Activated naive CD8-positive, alpha-beta T cell (primary cell): ENCODE data around the gene THSD8.

Experiments used
- H3K27ac Mint-ChIP-seq: one replicate; pipeline ENCODE4 v1.8.0; 2021; ENCODE audit warnings: mixed read lengths
- H3K27me3 Mint-ChIP-seq: one replicate; pipeline ENCODE4 v1.8.0; 2021; ENCODE audit warnings: mixed read lengths
- H3K36me3 Mint-ChIP-seq: one replicate; pipeline ENCODE4 v1.8.0; 2021; ENCODE audit warnings: mixed read lengths
- H3K4me1 Mint-ChIP-seq: one replicate; pipeline ENCODE4 v1.8.0; 2021; ENCODE audit warnings: low read depth, mixed read lengths
- H3K4me3 Mint-ChIP-seq: one replicate; pipeline ENCODE4 v1.8.0; 2021; ENCODE audit warnings: mild to moderate bottlenecking, mixed read lengths
- H3K9me3 Mint-ChIP-seq: one replicate; pipeline ENCODE4 v1.8.0; 2021; ENCODE audit warnings: low read depth, mixed read lengths

Gene THSD8

DNA sequence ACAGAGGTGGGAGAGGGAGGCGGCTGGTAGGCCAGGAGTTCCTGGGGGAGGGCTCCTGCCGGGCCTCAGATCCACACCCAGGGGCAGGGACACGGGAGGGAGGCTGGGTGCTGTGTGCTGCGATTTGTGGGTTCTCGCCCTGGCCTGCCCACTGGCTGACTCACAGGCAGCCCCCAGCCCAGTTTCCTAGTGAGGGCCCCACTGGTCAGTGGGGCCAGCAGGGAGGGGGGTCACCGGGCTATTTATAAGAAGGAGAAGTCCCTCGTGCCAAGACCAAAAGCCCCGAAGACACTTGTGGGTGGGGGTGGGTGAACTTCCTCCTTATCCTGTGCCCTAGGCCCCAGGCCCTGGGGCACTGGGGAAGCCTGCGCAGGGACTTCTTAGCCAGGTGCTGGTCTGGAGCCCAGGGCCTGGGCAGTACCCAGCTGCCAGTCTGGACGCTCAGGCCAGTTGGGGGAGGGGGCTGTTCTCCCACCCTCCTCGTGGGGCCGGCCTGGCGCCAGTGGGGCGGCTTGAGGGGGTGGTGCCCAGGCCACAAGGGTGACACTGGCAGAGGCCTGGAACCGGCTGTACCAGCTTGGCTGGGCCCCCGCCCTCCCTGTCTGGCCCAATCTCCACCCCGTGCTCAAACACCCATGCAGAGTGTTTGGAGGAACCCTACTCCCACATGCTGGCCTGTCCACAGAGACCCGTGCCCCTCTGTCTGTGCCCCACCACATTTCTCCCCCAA is 15.6 kb upstream of the THSD8 start:
- H3K4me1 Mint-ChIP-seq: peaks cover 36% of the 10 kb centered on the region
- H3K9me3 Mint-ChIP-seq: no peaks in the 10 kb centered on the region
- H3K27me3 Mint-ChIP-seq: no peaks in the 10 kb centered on the region
- H3K27ac Mint-ChIP-seq: no peak overlapping the region
- H3K4me3 Mint-ChIP-seq: no peak overlapping the region
- H3K36me3 Mint-ChIP-seq: no peaks in the 10 kb centered on the region

DNA sequence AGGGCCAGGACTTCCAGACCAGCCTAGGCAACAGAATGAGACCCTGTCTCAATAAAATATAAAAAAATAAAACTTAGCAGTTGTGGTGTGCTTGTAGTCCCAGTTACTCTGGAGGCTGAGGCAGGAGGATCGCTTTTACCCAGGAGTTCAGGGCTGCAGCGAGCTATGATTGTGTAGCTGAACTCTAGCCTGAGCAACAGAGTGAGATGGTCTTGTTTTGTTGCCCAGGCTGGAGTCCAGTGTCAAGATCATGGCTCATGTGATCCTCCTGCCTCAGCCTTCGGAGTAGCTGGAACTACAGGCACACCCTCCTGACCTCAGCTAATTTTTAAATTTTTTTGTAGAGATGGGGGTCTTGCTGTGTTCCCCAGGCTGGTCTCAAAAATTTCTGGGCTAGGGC is 14.9 kb upstream of the THSD8 start:
- Mint-ChIP-seq H3K36me3 (no peaks in the 10 kb centered on the region), H3K27ac (no peak overlapping the region), H3K9me3 (no peaks in the 10 kb centered on the region), H3K4me1 (peaks cover 31% of the 10 kb centered on the region), H3K27me3 (no peaks in the 10 kb centered on the region), H3K4me3 (no peak overlapping the region)

DNA sequence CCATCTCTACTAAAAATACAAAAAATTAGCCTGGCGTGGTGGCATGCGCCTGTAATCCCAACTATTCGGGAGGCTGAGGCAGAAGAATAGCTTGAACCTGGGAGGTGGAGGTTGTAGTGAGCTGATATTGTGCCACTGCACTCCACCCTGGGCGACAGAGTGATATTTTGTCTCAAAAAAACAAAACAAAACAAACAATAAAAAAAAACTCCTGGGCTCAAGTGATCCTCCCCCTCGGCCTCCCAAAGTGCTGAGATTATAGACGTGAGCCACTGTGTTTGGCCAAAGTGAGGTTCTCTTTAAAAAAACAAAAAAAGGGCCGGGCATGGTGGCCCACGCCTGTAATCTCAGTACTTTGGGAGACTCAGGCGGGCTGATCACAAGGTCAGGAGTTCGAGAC is 14.4 kb upstream of the THSD8 start:
- no peaks in the 10 kb centered on the region for H3K9me3 Mint-ChIP-seq
- no peak overlapping the region for H3K4me3 Mint-ChIP-seq
- peaks cover 28% of the 10 kb centered on the region for H3K4me1 Mint-ChIP-seq
- H3K27me3 Mint-ChIP-seq: no peaks in the 10 kb centered on the region
- no peaks in the 10 kb centered on the region for H3K36me3 Mint-ChIP-seq
- no peak overlapping the region for H3K27ac Mint-ChIP-seq

DNA sequence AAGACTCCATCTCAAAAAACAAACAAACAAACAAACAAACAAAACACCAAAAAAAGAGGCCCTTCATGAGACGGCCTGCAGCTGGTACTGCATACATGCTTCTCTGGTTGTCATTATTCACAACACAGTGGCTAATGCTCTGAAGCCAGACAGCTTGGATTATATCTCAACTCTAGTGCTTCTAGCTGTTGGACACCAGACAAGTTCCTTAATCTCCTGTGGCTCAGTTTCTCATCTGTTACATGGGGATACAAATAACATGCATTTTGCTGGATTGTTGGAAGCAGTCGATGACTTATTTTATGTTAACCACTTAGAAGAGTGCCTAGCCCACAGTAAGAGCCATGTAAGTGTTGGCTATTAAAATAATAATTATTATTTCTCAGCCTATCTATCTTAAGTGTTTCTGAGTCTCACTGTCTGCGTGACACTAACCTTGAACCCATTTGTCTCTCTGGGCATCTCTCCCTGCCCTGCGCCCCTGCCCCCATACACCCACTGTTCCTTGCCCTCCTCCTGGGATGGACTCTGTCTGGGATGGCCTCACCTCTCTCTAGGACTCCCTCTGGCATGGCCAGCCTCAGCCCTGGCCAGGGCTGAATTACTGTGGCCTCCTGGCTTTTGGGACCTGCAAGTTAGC is 13.7 kb upstream of the THSD8 start:
- peak overlapping the region; percentile 28 for H3K27ac Mint-ChIP-seq
- no peak overlapping the region for H3K4me3 Mint-ChIP-seq
- no peaks in the 10 kb centered on the region for H3K36me3 Mint-ChIP-seq
- H3K9me3 Mint-ChIP-seq: no peaks in the 10 kb centered on the region
- H3K27me3 Mint-ChIP-seq: no peaks in the 10 kb centered on the region
- H3K4me1 Mint-ChIP-seq: peaks cover 28% of the 10 kb centered on the region

DNA sequence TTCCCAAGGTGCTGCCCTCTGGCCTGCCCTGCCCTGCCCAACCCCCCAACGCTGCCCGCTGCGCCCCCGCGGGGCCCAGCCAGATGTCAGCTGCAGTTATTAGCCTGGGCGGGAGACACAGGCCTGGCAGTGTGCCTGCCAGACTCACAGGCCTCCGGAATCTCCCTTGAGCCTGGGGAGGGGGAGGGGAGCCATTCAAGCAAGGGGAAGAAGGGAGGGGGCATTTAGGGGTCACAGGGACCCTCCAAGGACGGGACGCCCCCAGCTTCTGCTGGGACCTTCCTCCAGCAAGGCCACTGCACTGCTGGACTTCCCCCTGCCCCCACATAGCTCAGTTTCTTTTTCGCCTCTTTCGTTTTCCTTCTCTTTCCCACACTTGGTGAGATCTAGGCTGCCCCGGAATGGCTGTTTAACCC is 13.2 kb upstream of the THSD8 start:
- Mint-ChIP-seq H3K9me3 (no peaks in the 10 kb centered on the region), H3K4me1 (peaks cover 22% of the 10 kb centered on the region), H3K4me3 (peak overlapping the region; percentile 83), H3K36me3 (no peaks in the 10 kb centered on the region), H3K27ac (peak overlapping the region; percentile 88), H3K27me3 (no peaks in the 10 kb centered on the region)

DNA sequence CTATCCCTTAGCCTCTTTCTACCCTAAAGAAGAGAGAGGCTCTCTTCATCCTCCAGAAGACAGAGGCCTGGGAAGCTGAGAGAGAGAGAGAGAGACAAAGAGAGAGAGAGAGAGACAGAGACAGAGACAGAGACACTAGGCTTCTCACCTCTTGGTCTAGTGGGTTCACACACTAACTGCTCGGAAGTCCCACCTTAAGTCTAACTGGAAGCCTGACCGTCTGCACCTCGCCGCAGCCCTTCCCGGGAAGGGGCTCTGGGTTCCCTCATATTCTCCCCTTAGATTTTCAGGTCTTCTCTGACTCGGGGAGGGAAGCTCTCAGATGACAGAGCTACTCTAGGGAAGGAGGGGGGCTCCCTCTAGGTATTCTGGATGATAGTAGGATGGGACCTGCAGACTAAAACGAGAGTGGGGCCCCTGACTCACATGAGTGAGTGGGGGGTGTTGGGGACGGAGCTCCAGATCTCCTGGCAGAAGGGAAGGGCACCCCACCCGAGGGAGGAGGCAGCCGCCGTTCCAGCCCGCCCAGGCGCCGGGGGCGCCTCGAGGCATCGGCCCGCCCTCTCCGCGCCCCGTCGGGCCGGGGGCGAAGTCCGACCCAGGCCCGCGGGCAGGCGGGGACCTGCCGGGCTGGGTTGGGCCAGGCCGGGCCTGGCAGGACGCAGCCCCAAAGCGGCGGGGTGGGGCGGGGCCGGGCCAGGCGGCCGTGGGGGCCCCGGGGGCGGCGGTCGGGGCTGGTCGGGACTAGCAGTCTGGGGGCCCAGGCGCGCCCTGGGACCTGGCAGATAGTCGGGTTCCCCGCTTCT is 12.6 kb upstream of the THSD8 start:
- H3K4me3 Mint-ChIP-seq: peak overlapping the region; percentile 83
- peaks cover 26% of the 10 kb centered on the region for H3K4me1 Mint-ChIP-seq
- H3K9me3 Mint-ChIP-seq: no peaks in the 10 kb centered on the region
- no peaks in the 10 kb centered on the region for H3K27me3 Mint-ChIP-seq
- no peaks in the 10 kb centered on the region for H3K36me3 Mint-ChIP-seq
- H3K27ac Mint-ChIP-seq: peak overlapping the region; percentile 88

DNA sequence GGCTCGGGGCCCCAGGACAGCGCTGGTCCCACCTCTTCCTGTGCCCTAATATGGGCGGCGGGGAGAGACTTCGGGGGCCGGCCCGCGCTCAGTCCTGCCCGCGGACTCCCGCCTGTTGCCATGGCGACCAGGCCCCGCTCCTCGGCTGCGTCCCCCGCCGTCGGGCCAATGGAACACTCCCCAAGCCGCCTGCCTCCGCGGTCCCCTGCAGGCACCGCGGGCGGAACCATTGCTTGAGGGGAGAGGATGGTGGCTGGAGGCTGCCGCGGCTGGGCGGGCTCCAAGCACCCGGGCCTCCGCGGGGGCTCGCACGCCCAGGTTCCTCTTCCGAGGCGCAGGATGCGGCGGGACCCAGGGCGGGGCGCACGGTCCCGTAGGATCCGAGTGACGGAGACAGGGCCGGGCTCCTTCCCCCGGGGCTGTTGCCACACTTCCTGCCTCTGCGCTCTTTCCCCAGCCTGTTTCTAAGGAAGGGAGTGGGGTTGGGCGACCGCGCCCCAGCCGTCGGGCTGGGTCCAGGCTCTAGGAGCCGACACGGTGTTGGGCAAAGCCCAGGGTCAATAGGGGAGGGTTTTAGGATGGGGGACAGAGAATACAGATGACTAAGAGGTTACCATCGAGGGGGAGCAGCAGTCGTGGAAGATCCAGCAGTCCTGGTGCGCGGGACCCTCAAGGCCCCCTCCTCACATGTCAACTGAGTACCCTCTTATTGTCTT is 11.8 kb upstream of the THSD8 start:
- H3K4me1 Mint-ChIP-seq: peaks cover 32% of the 10 kb centered on the region
- H3K27me3 Mint-ChIP-seq: no peaks in the 10 kb centered on the region
- H3K36me3 Mint-ChIP-seq: no peaks in the 10 kb centered on the region
- no peaks in the 10 kb centered on the region for H3K9me3 Mint-ChIP-seq
- H3K27ac Mint-ChIP-seq: peak overlapping the region; percentile 90
- H3K4me3 Mint-ChIP-seq: peak overlapping the region; percentile 89

DNA sequence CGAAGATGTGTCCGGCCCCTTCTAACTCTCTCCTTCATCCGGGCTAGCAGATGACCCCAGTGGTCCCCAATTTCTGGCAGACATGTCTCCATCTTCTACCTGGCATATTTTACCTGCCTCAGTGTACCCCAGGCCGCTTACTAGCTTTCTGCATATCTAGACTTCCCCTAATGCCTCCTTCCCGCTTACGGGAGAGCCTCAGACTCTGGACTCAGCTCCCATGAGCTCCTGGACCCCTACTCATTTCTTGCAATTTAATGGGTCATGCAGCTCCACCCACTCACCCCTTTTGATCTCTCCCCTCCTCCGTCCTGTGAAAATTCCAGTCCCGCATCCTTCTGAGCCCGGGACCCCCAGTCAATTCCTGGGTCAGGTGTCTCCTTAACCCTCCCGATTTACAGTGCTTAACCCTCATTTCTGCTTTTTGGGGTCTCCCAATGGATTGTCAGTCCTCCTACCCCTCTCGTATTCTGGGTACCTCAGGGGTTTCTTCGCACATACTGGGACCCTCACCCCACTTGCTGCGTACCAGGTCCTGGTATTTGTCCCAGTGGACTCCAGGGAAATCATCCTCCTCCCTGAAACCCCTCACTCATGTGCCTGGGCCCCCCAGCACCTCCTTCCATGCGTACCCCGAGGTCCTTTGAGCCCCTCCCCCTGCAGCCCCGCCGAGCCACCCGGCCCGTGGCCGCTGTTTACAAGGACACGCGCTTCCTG is 11.1 kb upstream of the THSD8 start:
- Mint-ChIP-seq H3K27me3 (no peaks in the 10 kb centered on the region), H3K9me3 (no peaks in the 10 kb centered on the region), H3K4me3 (peak overlapping the region; percentile 89), H3K36me3 (no peaks in the 10 kb centered on the region), H3K4me1 (peaks cover 35% of the 10 kb centered on the region), H3K27ac (peak overlapping the region; percentile 90)

DNA sequence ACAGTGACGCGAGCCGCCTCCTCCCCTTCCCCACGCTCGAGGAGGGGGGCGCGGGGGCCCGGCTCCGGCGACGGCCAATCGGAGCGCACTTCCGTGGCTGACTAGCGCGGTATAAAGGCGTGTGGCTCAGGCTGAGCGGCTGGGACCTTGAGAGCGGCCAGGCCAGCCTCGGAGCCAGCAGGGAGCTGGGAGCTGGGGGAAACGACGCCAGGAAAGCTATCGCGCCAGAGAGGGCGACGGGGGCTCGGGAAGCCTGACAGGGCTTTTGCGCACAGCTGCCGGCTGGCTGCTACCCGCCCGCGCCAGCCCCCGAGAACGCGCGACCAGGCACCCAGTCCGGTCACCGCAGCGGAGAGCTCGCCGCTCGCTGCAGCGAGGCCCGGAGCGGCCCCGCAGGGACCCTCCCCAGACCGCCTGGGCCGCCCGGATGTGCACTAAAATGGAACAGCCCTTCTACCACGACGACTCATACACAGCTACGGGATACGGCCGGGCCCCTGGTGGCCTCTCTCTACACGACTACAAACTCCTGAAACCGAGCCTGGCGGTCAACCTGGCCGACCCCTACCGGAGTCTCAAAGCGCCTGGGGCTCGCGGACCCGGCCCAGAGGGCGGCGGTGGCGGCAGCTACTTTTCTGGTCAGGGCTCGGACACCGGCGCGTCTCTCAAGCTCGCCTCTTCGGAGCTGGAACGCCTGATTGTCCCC is 10.4 kb upstream of the THSD8 start, which contains the start of gene JUNB:
TSS of gene JUNB (plus strand) at position 142 of the 706 bp plus-strand sequence. CDS start at position 428, 286 bp downstream.
- Mint-ChIP-seq H3K4me3 (peak within 1 kb of the TSS; percentile 95), H3K9me3 (no peaks in the 10 kb centered on the region), H3K36me3 (no peaks in the 10 kb centered on the region), H3K27me3 (no peaks in the 10 kb centered on the region), H3K27ac (peak within 1 kb of the TSS; percentile 97), H3K4me1 (peaks cover 42% of the 10 kb centered on the region)

DNA sequence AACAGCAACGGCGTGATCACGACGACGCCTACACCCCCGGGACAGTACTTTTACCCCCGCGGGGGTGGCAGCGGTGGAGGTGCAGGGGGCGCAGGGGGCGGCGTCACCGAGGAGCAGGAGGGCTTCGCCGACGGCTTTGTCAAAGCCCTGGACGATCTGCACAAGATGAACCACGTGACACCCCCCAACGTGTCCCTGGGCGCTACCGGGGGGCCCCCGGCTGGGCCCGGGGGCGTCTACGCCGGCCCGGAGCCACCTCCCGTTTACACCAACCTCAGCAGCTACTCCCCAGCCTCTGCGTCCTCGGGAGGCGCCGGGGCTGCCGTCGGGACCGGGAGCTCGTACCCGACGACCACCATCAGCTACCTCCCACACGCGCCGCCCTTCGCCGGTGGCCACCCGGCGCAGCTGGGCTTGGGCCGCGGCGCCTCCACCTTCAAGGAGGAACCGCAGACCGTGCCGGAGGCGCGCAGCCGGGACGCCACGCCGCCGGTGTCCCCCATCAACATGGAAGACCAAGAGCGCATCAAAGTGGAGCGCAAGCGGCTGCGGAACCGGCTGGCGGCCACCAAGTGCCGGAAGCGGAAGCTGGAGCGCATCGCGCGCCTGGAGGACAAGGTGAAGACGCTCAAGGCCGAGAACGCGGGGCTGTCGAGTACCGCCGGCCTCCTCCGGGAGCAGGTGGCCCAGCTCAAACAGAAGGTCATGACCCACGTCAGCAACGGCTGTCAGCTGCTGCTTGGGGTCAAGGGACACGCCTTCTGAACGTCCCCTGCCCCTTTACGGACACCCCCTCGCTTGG is 9.6 kb upstream of the THSD8 start:
- Mint-ChIP-seq H3K9me3 (no peaks in the 10 kb centered on the region), H3K36me3 (no peaks in the 10 kb centered on the region), H3K4me1 (peaks cover 41% of the 10 kb centered on the region), H3K4me3 (peak overlapping the region; percentile 95), H3K27me3 (no peaks in the 10 kb centered on the region), H3K27ac (peak overlapping the region; percentile 97)

DNA sequence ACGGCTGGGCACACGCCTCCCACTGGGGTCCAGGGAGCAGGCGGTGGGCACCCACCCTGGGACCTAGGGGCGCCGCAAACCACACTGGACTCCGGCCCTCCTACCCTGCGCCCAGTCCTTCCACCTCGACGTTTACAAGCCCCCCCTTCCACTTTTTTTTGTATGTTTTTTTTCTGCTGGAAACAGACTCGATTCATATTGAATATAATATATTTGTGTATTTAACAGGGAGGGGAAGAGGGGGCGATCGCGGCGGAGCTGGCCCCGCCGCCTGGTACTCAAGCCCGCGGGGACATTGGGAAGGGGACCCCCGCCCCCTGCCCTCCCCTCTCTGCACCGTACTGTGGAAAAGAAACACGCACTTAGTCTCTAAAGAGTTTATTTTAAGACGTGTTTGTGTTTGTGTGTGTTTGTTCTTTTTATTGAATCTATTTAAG is 9.0 kb upstream of the THSD8 start:
- Mint-ChIP-seq H3K27me3 (no peaks in the 10 kb centered on the region), H3K9me3 (no peaks in the 10 kb centered on the region), H3K36me3 (no peaks in the 10 kb centered on the region), H3K4me1 (peaks cover 41% of the 10 kb centered on the region), H3K4me3 (peak overlapping the region; percentile 95), H3K27ac (peak overlapping the region; percentile 97)

DNA sequence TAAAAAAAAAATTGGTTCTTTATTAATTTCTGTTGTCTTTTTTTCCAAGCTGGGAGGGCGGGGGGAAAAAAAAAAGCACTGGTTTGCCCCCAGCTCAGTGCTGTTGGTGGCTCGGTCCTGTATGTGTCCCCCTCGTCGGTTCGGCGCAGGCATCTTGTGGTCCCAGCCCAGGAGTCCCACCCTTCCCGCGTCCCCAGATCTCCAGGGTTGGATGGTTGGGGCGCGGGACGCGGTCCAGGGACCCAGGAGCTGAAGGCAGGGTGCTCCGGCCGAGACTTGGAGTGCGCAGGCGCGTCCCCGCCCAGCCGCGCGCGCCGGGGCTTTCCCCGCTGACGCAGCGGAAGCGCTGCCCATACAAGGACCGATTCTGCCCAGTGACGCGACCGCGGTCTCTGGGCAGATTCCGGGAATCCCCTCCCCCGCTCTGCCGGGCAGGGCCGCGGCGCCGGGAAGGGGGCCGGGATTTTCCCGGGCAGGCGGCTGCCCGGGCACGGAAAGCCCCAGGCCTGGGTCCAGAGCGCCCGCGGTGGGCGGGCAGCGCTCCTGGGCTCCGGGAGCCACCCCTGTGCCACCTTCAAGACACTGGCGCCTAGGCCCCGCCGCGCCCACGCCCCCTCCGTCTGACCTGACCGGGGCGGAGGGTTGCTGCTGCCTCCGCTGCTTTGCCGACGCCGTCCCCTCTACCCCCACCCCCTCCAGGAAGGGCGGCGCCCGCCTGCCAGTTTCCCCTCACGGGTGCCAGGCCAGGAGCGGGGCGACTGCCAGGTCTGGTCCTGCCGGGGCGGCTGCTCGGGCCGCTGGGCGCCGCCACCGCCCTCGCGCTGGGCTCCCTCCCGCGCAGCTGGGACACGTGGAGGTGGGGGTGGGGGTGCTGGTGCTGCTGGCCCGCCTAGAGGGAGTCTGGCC is 8.3 kb upstream of the THSD8 start:
- Mint-ChIP-seq H3K36me3 (no peaks in the 10 kb centered on the region), H3K27ac (peak overlapping the region; percentile 97), H3K9me3 (no peaks in the 10 kb centered on the region), H3K27me3 (no peaks in the 10 kb centered on the region), H3K4me3 (peak overlapping the region; percentile 95), H3K4me1 (peaks cover 41% of the 10 kb centered on the region)
